Adrenal gland (tissue), 12 donors: ENCODE results near the gene VTN. TPM values are rescaled to one million over a fixed set of nuclear protein-coding genes. Genes with fewer than 3 reads are reported as not detected.

Experiments used
- DNase-seq, 7 donors: peaks; one replicate each; pipeline ENCODE4 v3.0.0-alpha.2; 2019 to 2020
- H3K27ac ChIP-seq, 5 donors: fragments of 200-600 bp; sonication (generic) in 4 of 5; 1 replicate in 3 of 5; 2 replicates in 2 of 5; pipeline versions ENCODE4 v1.5.1 to v1.8.0; 2016 to 2020; ENCODE audit warnings: mild to moderate bottlenecking in 1 of 5
- H3K27me3 ChIP-seq: fragments of 200-600 bp; 2 replicates; pipeline ENCODE4 v1.8.0; 2021
- H3K36me3 ChIP-seq, 2 donors: fragments of 200-600 bp; replicated peaks in 1 of 2; 1 replicate in 1 of 2; 2 replicates in 1 of 2; pipeline versions ENCODE4 v1.5.1 to v1.8.0; 2018 to 2022
- H3K4me1 ChIP-seq, 2 donors: fragments of 200-600 bp; replicated peaks in 1 of 2; 1 replicate in 1 of 2; 2 replicates in 1 of 2; pipeline versions ENCODE4 v1.5.1 to v1.8.0; 2018 to 2021
- H3K4me3 ChIP-seq, 4 donors: fragments of 200-600 bp; sonication (generic) in 3 of 4; one replicate each; pipeline ENCODE4 v1.5.1; 2016 to 2018
- H3K9me3 ChIP-seq, 3 donors: fragments of 200-600 bp; sonication (generic) in 1 of 3; replicated peaks in 1 of 3; 1 replicate in 2 of 3; 2 replicates in 1 of 3; pipeline versions ENCODE4 v1.5.1 to v1.8.0; 2016 to 2021
- CTCF ChIP-seq, 6 experiments: fragments of 450-650 bp in 4 of 6; fragments of 200-600 bp in 2 of 6; sonication (generic) in 1 of 6; IDR thresholded peaks; 1 replicate in 5 of 6; 2 replicates in 1 of 6; pipeline versions ENCODE4 v1.5.1 to v1.8.0; 2016 to 2021; ENCODE audit warnings: antibody characterized with exemption in 6 of 6, mild to moderate bottlenecking in 2 of 6, moderate library complexity in 1 of 6
- POLR2A ChIP-seq, 2 donors: fragments of 450-650 bp; IDR thresholded peaks; one replicate each; pipeline ENCODE4 v1.6.1; 2017; ENCODE audit warnings: antibody characterized with exemption in 2 of 2, mild to moderate bottlenecking in 2 of 2, moderate library complexity in 1 of 2
- WGBS, 4 donors: extraction: QIAGEN DNeasy Blood & Tissue Kit in 2 of 4; methylation state at CpG; one replicate each; pipeline versions ENCODE4 v1.1.5 to v1.1.7; 2013 to 2017; 5-methylcytosine and 5-hydroxymethylcytosine counted together
- intact Hi-C, 2 donors: fragments of 100-400 bp; cut with DNase I; formaldehyde crosslinking; loops; one replicate each; pipeline versions ENCODE4 v1.14.1 to v1.15.0; 2022 to 2023
- polyA plus RNA-seq, 3 donors: library from polyadenylated mRNA; stranded (reverse); fragments of 200-250 nt in 2 of 3; fragments of 350-450 nt in 1 of 3; fragmentation: Illumina TruSeq in 1 of 3; extraction: RNeasy Lipid Tissue Mini Kit (QIAGEN cat#74804) in 1 of 3; gene quantifications; one replicate each; pipeline ENCODE4 v1.2.3, GENCODE V29; 2013 to 2014
- total RNA-seq, 9 donors: library from RNA; depleted of rRNA in 4 of 9; stranded (reverse); fragments of >200 nt in 4 of 9; fragments of 120-200 nt in 1 of 9; fragmentation: NEBNext Ultra II Directional in 1 of 9; extraction: Animal tissue kit (Norgen Biotek cat#: 25700) in 1 of 9; gene quantifications; one replicate each; pipeline versions ENCODE4 v1.1.0 to v1.2.4, GENCODE V29; 2013 to 2023
- donor health status: healthy with polysubstance abuse.
- donor health status: Bipolar disorder and iron deficiency.
- donor health status: DM: yes; HTN: yes; CAD: no.
- donor health status: DM: no; HTN: no; CAD: no.
- donor health status: DM: no; HTN: no; CAD: no.
- donor health status: DM: yes; HTN: yes; CAD: no.

Gene VTN
- total and polyA plus RNA-seq, 12 donors, result 5.5 to 470 (median 180) TPM

GRCh38 chr17:28399808-28400207, 29.7 kb upstream of the VTN start:
- no peak for DNase-seq
- Histone ChIP-seq H3K27ac (peak overlapping the region in 2 of 5 donors; percentile 67 to 77), H3K9me3 (no peaks in the 10 kb centered on the region), H3K36me3 (peaks cover 0 to 53% of the 10 kb centered on the region in 2 donors), H3K27me3 (no peaks in the 10 kb centered on the region), H3K4me1 (peaks cover 26 to 54% of the 10 kb centered on the region in 2 donors), H3K4me3 (no peak overlapping the region)
- intact Hi-C loops, result loop anchor here in 1 of 2 donors (10.0 kb wide), 1 partner anchor 65 kb away; no protein-coding TSS in a partner anchor
- TF ChIP-seq POLR2A (IDR thresholded peaks at IDR 0.05), result no peak
- no peak for TF ChIP-seq CTCF (IDR thresholded peaks at IDR 0.05)
- WGBS, 4 donors, result 89 to 98% (median 96%) methylated on average over 4 of the region's 4 CpGs

- Histone ChIP-seq H3K36me3 (peaks cover 0 to 61% of the 10 kb centered on the region in 2 donors), H3K4me3 (no peak overlapping the region), H3K27me3 (no peaks in the 10 kb centered on the region), H3K4me1 (peaks cover 22 to 40% of the 10 kb centered on the region in 2 donors), H3K9me3 (no peaks in the 10 kb centered on the region), H3K27ac (peak overlapping the region; percentile 20 to 77 (median 42))
- WGBS, 4 donors, result 27 to 42% (median 35%) methylated on average over 4 to 6 of the region's 6 CpGs
- intact Hi-C loops, result no loop called here
- TF ChIP-seq POLR2A (IDR thresholded peaks at IDR 0.05) (peak in 1 of 2 donors; percentile 23), CTCF (IDR thresholded peaks at IDR 0.05) (no peak)
- DNase-seq, result peak in 5 of 7 donors; percentile 53 to 78 (median 66)
These were observed 28.3 kb upstream of the VTN start for GRCh38 chr17:28398280-28398981.

GRCh38 chr17:28397687-28398279, 27.7 kb upstream of the VTN start:
- peak in 2 of 7 donors; percentile 28 to 38 for DNase-seq

More at GRCh38 chr17:28397687-28398279, 27.7 kb upstream of the VTN start:
- TF ChIP-seq CTCF (IDR thresholded peaks at IDR 0.05), result no peak
- TF ChIP-seq POLR2A (IDR thresholded peaks at IDR 0.05), result no peak
- no peak overlapping the region for H3K4me3 ChIP-seq
- 51 to 73% (median 67%) methylated on average over 5 to 7 of the region's 7 CpGs for WGBS, 4 donors
- intact Hi-C loops, result no loop called here
- peaks cover 22 to 36% of the 10 kb centered on the region in 2 donors for H3K4me1 ChIP-seq
- no peaks in the 10 kb centered on the region for H3K9me3 ChIP-seq
- peaks cover 0 to 66% of the 10 kb centered on the region in 2 donors for H3K36me3 ChIP-seq
- peak overlapping the region; percentile 20 to 77 (median 42) for H3K27ac ChIP-seq
- no peaks in the 10 kb centered on the region for H3K27me3 ChIP-seq
